K562 (cell line): ENCODE results near the gene NECTIN1. TPM values are rescaled to one million over a fixed set of nuclear protein-coding genes. Genes with fewer than 3 reads are reported as not detected.

ENCODE experiments used
- ATAC-seq: fragments of 200-7000 bp; cut with Tn5 transposase; 3 replicates; pipeline ENCODE4 v1.9.1; 2020; ENCODE audit warnings: moderate library complexity
- BruUV-seq: library from RNA; stranded (reverse); fragments of 400-500 nt; replicated peaks from 2 replicates; lab custom pipeline; 2021; lab: Mats Ljungman, UMichigan
- CTCF ChIA-PET: fragments of 300-600 bp; formaldehyde crosslinking; extraction: SDS; loops from one replicate; lab custom pipeline; 2021; ENCODE audit warnings: low intra/inter-chr PET ratio; lab: Yijun Ruan, JAX
- POLR2A ChIA-PET: fragments of 300-600, 350-650 bp; sonication (Branson Sonifier 250); formaldehyde crosslinking; extraction: SDS; loops from one replicate; lab custom pipeline; 2021; ENCODE audit warnings: antibody characterized with exemption, inconsistent platforms; lab: Yijun Ruan, JAX
- DNase-seq, 4 experiments: peaks; one replicate each; pipeline versions ENCODE4 v3.0.0 to v3.0.0-alpha.2; 2011 to 2018; ENCODE audit warnings: low spot score in 3 of 4, mixed read lengths in 3 of 4; ENCODE audit errors: extremely low read depth in 1 of 4
- FAIRE-seq: peaks from 2 replicates; lab custom pipeline; 2011; peaks lifted over from hg19 to GRCh38; lab: Jason Lieb, UNC
- H2AFZ ChIP-seq: 2 replicates; pipeline ENCODE4 v1.6.0; 2011; ENCODE audit warnings: low read depth, low read length, control low read depth, inconsistent platforms
- H3K27ac ChIP-seq: fragments of 200-600 bp; 3 replicates; pipeline ENCODE4 v1.8.0; 2011; ENCODE audit warnings: low read depth, mild to moderate bottlenecking, control low read depth, inconsistent platforms, low read length, moderate library complexity, mixed read lengths; ENCODE audit errors: extremely low read depth
- H3K27me3 ChIP-seq, 2 experiments: fragments of 300-600 bp in 1 of 2; 2 replicates in 1 of 2; 3 replicates in 1 of 2; pipeline versions ENCODE4 v1.6.0 to v1.8.0; 2011; ENCODE audit warnings: inconsistent platforms in 2 of 2, low read length in 2 of 2, mild to moderate bottlenecking in 1 of 2, mixed read lengths in 1 of 2, moderate library complexity in 1 of 2; ENCODE audit not compliant: control insufficient read depth in 2 of 2, insufficient read depth in 2 of 2
- H3K36me3 ChIP-seq: fragments of 300-600 bp; 3 replicates; pipeline ENCODE4 v1.8.0; 2011; ENCODE audit warnings: mild to moderate bottlenecking, low read length, inconsistent platforms; ENCODE audit not compliant: control insufficient read depth, insufficient read depth
- H3K4me1 ChIP-seq, 2 experiments: fragments of 200-600 bp in 1 of 2; replicated peaks in 1 of 2; 2 replicates in 1 of 2; 3 replicates in 1 of 2; pipeline versions ENCODE4 v1.5.1 to v1.8.0; 2011; ENCODE audit warnings: inconsistent platforms in 2 of 2, low read length in 2 of 2, mild to moderate bottlenecking in 1 of 2, mixed read lengths in 1 of 2, moderate library complexity in 1 of 2; ENCODE audit not compliant: control insufficient read depth in 2 of 2, insufficient read depth in 2 of 2
- H3K4me2 ChIP-seq: 2 replicates; pipeline ENCODE4 v1.6.1; 2011; ENCODE audit warnings: low read length, control low read depth, inconsistent platforms, mixed read lengths; ENCODE audit not compliant: insufficient read depth
- H3K4me3 ChIP-seq: fragments of 200-600 bp; sonication (generic), shearing (Covaris generic); 2 replicates; pipeline ENCODE4 v1.5.1; 2016; ENCODE audit warnings: control low read depth, inconsistent platforms
- H3K79me2 ChIP-seq: fragments of 200-600 bp; 3 replicates; pipeline ENCODE4 v1.8.0; 2011; ENCODE audit warnings: low read length, inconsistent platforms; ENCODE audit not compliant: control insufficient read depth, insufficient read depth
- H3K9ac ChIP-seq, 2 experiments: 2 replicates each; pipeline versions ENCODE4 v1.6.0 to v1.6.1; 2011; ENCODE audit warnings: low read depth in 2 of 2, low read length in 2 of 2, control low read depth in 1 of 2, inconsistent platforms in 1 of 2, mild to moderate bottlenecking in 1 of 2, mixed read lengths in 1 of 2; ENCODE audit not compliant: insufficient read depth in 1 of 2
- H3K9me1 ChIP-seq: one replicate; pipeline ENCODE4 v1.6.0; 2011; ENCODE audit warnings: inconsistent platforms, mild to moderate bottlenecking, low read length, moderate library complexity; ENCODE audit not compliant: control insufficient read depth, insufficient read depth
- H3K9me3 ChIP-seq: replicated peaks from 2 replicates; pipeline ENCODE4 v1.5.1; 2011; ENCODE audit warnings: low read depth, low read length, inconsistent platforms; ENCODE audit not compliant: control insufficient read depth, insufficient read depth
- H4K20me1 ChIP-seq: replicated peaks from 2 replicates; pipeline ENCODE4 v1.6.1; 2011; ENCODE audit warnings: low read length, inconsistent platforms, mixed read lengths; ENCODE audit not compliant: control insufficient read depth, insufficient read depth
- HCFC1 ChIP-seq: IDR thresholded peaks from 2 replicates; pipeline ENCODE4 v1.6.1; 2012; ENCODE audit warnings: low read depth, low read length, improper control_type of control experiment
- HNRNPLL ChIP-seq: fragments of 200-400 bp; formaldehyde crosslinking; IDR thresholded peaks from 2 replicates; pipeline ENCODE4 v1.6.1; 2017; ENCODE audit warnings: low read length, low read depth, mild to moderate bottlenecking; ENCODE audit not compliant: poor library complexity, severe bottlenecking
- NFATC3 ChIP-seq: fragments of 450-650 bp; IDR thresholded peaks from 2 replicates; pipeline ENCODE4 v1.6.1; 2017; ENCODE audit warnings: mild to moderate bottlenecking
- TARDBP ChIP-seq: fragments of 450-650 bp; IDR thresholded peaks from 2 replicates; pipeline ENCODE4 v1.6.1; 2016
- ZBTB26 ChIP-seq: fragments of 450-650 bp; formaldehyde crosslinking; IDR thresholded peaks from 2 replicates; pipeline ENCODE4 v1.4.0; 2022; ENCODE audit warnings: missing genetic modification characterization
- ZNF639 ChIP-seq, 2 experiments: fragments of 200-800 bp in 1 of 2; sonication (Bioruptor generic) in 1 of 2; sonication (generic) in 1 of 2; formaldehyde crosslinking in 1 of 2; IDR thresholded peaks in 1 of 2; conservative IDR thresholded peaks in 1 of 2; 2 replicates each; pipeline versions ENCODE4 v1.5.0 to v1.6.1; 2016 to 2020; ENCODE audit warnings: missing compliant biosample characterization in 1 of 2, missing genetic modification characterization in 1 of 2, missing genetic modification reagents in 1 of 2
- WGBS: fragments of 100-300 bp; shearing (Covaris generic); methylation state at CpG from one replicate; pipeline ENCODE4 v1.1.6; 2016; ENCODE audit warnings: low coverage, mixed read lengths; ENCODE audit not compliant: insufficient coverage; ENCODE audit errors: missing lambda C conversion rate; 5-methylcytosine and 5-hydroxymethylcytosine counted together
- in situ Hi-C: fragments of 300-500 bp; cut with MboI; formaldehyde crosslinking; loops from 4 replicates; pipeline ENCODE4 v1.15.0; 2018; ENCODE audit warnings: inconsistent platforms, mixed read lengths
- intact Hi-C: fragments of 100-400 bp; cut with micrococcal nuclease; formaldehyde crosslinking; loops from 2 replicates; pipeline ENCODE4 v1.14.2; 2022
- polyA plus RNA-seq, 8 experiments: library from polyadenylated mRNA; depleted of rRNA in 4 of 8; stranded (reverse) in 5 of 8; unstranded in 3 of 8; fragments of >200 nt; fragmentation: Nextera tagmentation in 2 of 8; fragmentation: Illumina TruSeq in 1 of 8; extraction: Ambion mirVana in 2 of 8; extraction: Trizol in 1 of 8; gene quantifications; 2 replicates each; pipeline versions ENCODE4 v1.2.1 to v1.2.3, GENCODE V29; 2011 to 2014; ENCODE audit warnings: inconsistent platforms in 1 of 8, missing spikeins in 1 of 8
- total RNA-seq, 7 experiments: library from RNA; depleted of rRNA in 6 of 7; stranded (reverse); fragments of >200 nt in 6 of 7; fragmentation: Illumina TruSeq in 2 of 7; extraction: Trizol in 2 of 7; gene quantifications; 2 replicates each; pipeline versions ENCODE4 v1.2.1 to v1.2.3, GENCODE V29; 2011 to 2021; ENCODE audit warnings: low replicate concordance in 1 of 7
- TF ChIP-seq, protein P1 (sequence below): fragments of 450-650 bp; IDR thresholded peaks from 2 replicates; pipeline ENCODE4 v1.6.1; 2016; ENCODE audit warnings: low read depth

NECTIN1 gene
- total and polyA plus RNA-seq, 9 of the 15 experiments (the other 6 are each of a cell fraction or from before 2014, with no cell fraction given): 0.09 to 0.53 (median 0.23) TPM; not detected in 2

DNA sequence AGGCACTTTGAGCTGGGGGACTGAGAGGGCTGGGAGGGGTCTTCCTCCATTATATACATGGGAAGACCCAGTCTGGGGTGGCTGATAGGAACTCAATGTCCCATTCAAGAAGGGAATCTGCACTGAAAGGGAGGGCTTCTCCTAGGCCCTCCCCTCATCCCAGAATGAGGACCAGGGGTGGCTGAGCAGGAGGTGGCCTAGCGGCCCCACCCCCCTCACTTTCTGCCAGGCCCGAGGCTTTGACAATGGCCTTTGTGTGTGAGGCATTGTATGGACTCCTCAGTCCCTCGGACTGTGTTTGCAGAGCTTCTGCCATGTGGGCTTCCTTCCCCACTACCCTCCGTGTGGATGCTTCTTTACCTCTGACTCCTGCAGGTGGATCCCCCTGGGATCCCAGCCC, 65.7 kb downstream of the NECTIN1 start (continued):
- TF ChIP-seq ZNF639 (CRISPR knock-in tag; conservative IDR thresholded peaks at IDR 0.05 in 1 of 2, IDR thresholded peaks at IDR 0.05 in 1 of 2) (no peak), HCFC1 (no peak)

GRCh38 chr11:119661226-119661625, 67.8 kb downstream of the NECTIN1 start:
- DNase-seq: no peak
- ChIA-PET CTCF (interaction anchor here (0.7 kb wide), 1 partner anchor 137 kb away, joined by 3 read pairs; no protein-coding TSS in a partner anchor), POLR2A (interaction anchor here (0.6 kb wide), 1 partner anchor 418 kb away, joined by 4 read pairs; no protein-coding TSS in a partner anchor)
- Histone ChIP-seq H3K27ac (no peak overlapping the region), H3K36me3 (no peaks in the 10 kb centered on the region), H3K9me1 (no peaks in the 10 kb centered on the region), H4K20me1 (peaks cover 9% of the 10 kb centered on the region; the same call in 1 of the 2 replicates), H3K4me1 (peaks cover 0 to 4% of the 10 kb centered on the region in 2 experiments; a peak in 1 of 5 replicates), H3K4me2 (no peak overlapping the region), H3K9ac (no peak overlapping the region), H3K4me3 (no peak overlapping the region), H2AFZ (no peak overlapping the region), H3K79me2 (no peaks in the 10 kb centered on the region), H3K27me3 (peaks cover 9 to 44% of the 10 kb centered on the region in 2 experiments; a peak in 4 of 5 replicates), H3K9me3 (no peaks in the 10 kb centered on the region)
- no peak for FAIRE-seq
- ATAC-seq: no peak
- no TSS peak for BruUV-seq
- 0% methylated on average over 4 of the region's 4 CpGs for WGBS
- in situ Hi-C loops: loop anchor here (25.0 kb wide), 1 partner anchor 451 kb away; no protein-coding TSS in a partner anchor
- intact Hi-C loops: loop anchor here (10.0 kb wide), 1 partner anchor 644 kb away; no protein-coding TSS in a partner anchor
- TF ChIP-seq HNRNPLL: no peak
- no peak for TF ChIP-seq ZBTB26
- TF ChIP-seq TARDBP: no peak
- TF ChIP-seq, protein P1, sequence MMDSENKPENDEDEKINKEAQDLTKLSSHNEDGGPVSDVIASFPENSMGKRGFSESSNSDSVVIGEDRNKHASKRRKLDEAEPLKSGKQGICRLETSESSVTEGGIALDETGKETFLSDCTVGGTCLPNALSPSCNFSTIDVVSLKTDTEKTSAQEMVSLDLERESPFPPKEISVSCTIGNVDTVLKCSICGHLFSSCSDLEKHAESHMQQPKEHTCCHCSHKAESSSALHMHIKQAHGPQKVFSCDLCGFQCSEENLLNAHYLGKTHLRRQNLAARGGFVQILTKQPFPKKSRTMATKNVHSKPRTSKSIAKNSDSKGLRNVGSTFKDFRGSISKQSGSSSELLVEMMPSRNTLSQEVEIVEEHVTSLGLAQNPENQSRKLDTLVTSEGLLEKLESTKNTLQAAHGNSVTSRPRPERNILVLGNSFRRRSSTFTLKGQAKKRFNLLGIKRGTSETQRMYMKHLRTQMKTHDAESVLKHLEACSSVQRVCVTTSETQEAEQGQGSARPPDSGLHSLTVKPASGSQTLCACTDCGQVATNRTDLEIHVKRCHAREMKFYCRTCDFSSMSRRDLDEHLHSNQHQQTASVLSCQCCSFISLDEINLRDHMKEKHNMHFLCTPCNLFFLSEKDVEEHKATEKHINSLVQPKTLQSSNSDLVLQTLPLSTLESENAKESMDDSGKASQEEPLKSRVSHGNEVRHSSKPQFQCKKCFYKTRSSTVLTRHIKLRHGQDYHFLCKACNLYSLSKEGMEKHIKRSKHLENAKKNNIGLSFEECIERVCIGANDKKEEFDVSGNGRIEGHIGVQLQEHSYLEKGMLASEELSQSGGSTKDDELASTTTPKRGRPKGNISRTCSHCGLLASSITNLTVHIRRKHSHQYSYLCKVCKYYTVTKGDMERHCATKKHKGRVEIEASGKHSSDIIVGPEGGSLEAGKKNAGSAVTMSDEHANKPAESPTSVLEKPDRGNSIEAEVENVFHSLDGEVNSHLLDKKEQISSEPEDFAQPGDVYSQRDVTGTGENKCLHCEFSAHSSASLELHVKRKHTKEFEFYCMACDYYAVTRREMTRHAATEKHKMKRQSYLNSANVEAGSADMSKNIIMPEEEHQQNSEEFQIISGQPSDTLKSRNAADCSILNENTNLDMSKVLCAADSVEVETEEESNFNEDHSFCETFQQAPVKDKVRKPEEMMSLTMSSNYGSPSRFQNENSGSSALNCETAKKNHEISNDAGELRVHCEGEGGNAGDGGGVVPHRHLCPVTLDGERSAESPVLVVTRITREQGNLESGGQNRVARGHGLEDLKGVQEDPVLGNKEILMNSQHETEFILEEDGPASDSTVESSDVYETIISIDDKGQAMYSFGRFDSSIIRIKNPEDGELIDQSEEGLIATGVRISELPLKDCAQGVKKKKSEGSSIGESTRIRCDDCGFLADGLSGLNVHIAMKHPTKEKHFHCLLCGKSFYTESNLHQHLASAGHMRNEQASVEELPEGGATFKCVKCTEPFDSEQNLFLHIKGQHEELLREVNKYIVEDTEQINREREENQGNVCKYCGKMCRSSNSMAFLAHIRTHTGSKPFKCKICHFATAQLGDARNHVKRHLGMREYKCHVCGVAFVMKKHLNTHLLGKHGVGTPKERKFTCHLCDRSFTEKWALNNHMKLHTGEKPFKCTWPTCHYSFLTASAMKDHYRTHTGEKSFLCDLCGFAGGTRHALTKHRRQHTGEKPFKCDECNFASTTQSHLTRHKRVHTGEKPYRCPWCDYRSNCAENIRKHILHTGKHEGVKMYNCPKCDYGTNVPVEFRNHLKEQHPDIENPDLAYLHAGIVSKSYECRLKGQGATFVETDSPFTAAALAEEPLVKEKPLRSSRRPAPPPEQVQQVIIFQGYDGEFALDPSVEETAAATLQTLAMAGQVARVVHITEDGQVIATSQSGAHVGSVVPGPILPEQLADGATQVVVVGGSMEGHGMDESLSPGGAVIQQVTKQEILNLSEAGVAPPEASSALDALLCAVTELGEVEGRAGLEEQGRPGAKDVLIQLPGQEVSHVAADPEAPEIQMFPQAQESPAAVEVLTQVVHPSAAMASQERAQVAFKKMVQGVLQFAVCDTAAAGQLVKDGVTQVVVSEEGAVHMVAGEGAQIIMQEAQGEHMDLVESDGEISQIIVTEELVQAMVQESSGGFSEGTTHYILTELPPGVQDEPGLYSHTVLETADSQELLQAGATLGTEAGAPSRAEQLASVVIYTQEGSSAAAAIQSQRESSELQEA: no peak
- TF ChIP-seq NFATC3: no peak
